ENCODE measurements around the gene SAAL1.

The SAAL1 gene

GRCh38 chr11:18080451-18080850 lies 25.4 kb downstream of the SAAL1 start:
- DNase-seq = no peak

- no peak for DNase-seq
These were observed 27.0 kb downstream of the SAAL1 start for GRCh38 chr11:18078909-18079308.

GRCh38 chr11:18075444-18075843 lies 30.4 kb downstream of the SAAL1 start:
- DNase-seq = no peak

- no peak for DNase-seq
These were observed 34.7 kb downstream of the SAAL1 start for GRCh38 chr11:18071098-18071705.

GRCh38 chr11:18067372-18067771 lies 38.5 kb downstream of the SAAL1 start:
- DNase-seq = no peak

GRCh38 chr11:18066626-18067025 lies 39.3 kb downstream of the SAAL1 start:
- DNase-seq = no peak

- DNase-seq = no peak
These were observed 40.3 kb downstream of the SAAL1 start for GRCh38 chr11:18065572-18065971.

- DNase-seq = no peak
These were observed 41.3 kb downstream of the SAAL1 start for GRCh38 chr11:18064450-18065054.

- no peak for DNase-seq
These were observed 41.9 kb downstream of the SAAL1 start for GRCh38 chr11:18063862-18064434.

GRCh38 chr11:18063125-18063524 lies 42.8 kb downstream of the SAAL1 start:
- DNase-seq = no peak

- DNase-seq = no peak
These were observed 44.5 kb downstream of the SAAL1 start for GRCh38 chr11:18061351-18061750.

- DNase-seq = no peak
These were observed 49.2 kb downstream of the SAAL1 start for GRCh38 chr11:18056561-18057181.

GRCh38 chr11:18054511-18055103 lies 51.3 kb downstream of the SAAL1 start:
- DNase-seq = no peak

- DNase-seq = no peak
These were observed 55.0 kb downstream of the SAAL1 start for GRCh38 chr11:18050848-18051247.

GRCh38 chr11:18046116-18046777 lies 59.6 kb downstream of the SAAL1 start, which contains the start of gene TPH1:
TPH1 (minus strand) TSS chr11:18046269; CDS start chr11:18040762, 5,507 bp downstream.
- DNase-seq = peak; percentile 36

- no peak for DNase-seq
These were observed 69.4 kb downstream of the SAAL1 start for GRCh38 chr11:18036456-18036855.

Measured in right hindlimb (tissue), 1 donor.